Measurements from ENCODE around the gene CDC14B.

CDC14B gene

GRCh38 chr9:96513622-96514021 is 106.0 kb downstream of the CDC14B start:
- H3K9ac ChIP-seq (ENCODE audit: low read depth, low read length) = no peak overlapping the region
- ATAC-seq (ENCODE audit: insufficient read depth, low read depth) (no peak), DNase-seq (no peak)
- H4K20me1 ChIP-seq (ENCODE audit: insufficient read depth, low read length) = no peaks in the 10 kb centered on the region
- H3K27ac ChIP-seq (ENCODE audit: low read length) = no peak overlapping the region
- peaks cover 2% of the 10 kb centered on the region for H3K27me3 ChIP-seq (ENCODE audit: insufficient read depth, low read length, poor library complexity)
- TF ChIP-seq CTCF (IDR thresholded peaks at IDR 0.05; ENCODE audit: borderline replicate concordance, extremely low read depth, low read length, poor library complexity, severe bottlenecking) (no peak), EZH2 (IDR thresholded peaks at IDR 0.05; ENCODE audit: borderline replicate concordance, low read depth, low read length, severe bottlenecking) (no peak)
- no peaks in the 10 kb centered on the region for H3K9me3 ChIP-seq (ENCODE audit: insufficient read depth, low read length, severe bottlenecking)
- no peaks in the 10 kb centered on the region for H3K79me2 ChIP-seq (ENCODE audit: insufficient read depth, low read length)
- H3K4me1 ChIP-seq (ENCODE audit: insufficient read depth, low read length) = no peaks in the 10 kb centered on the region
- no peaks in the 10 kb centered on the region for H3K36me3 ChIP-seq (ENCODE audit: insufficient read depth, low read length)
- no peak overlapping the region for H2AFZ ChIP-seq (ENCODE audit: low read depth, low read length)
- H3K4me3 ChIP-seq (ENCODE audit: low read depth in 1 of 2, low read length in 2 of 2) = no peak overlapping the region
- no peak overlapping the region for H3K4me2 ChIP-seq (ENCODE audit: insufficient read depth, low read length)

DNA sequence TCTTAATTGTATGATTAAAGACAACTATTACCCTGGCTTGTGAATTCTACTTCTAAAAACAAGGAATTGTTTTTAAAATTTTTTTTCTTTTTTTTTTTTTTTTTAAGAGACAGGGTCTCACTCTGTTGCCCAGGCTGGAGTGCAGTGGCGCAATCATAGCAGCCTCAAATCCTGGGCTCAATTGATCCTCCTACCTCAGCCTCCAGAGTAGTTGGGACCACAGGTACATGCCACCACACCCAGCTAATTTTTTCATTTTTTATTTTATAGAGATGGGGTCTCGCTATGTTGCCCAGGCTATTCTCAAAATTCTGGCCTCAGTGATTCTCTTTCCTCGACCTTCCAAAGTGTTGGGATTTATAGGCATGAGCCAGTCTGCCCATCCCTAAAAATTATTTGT is 107.4 kb downstream of the CDC14B start:
- H3K27ac ChIP-seq (ENCODE audit: low read length) = no peak overlapping the region
- no peak for DNase-seq
- no peak overlapping the region for H2AFZ ChIP-seq (ENCODE audit: low read depth, low read length)
- ATAC-seq (ENCODE audit: insufficient read depth, low read depth) = no peak
- peaks cover 2% of the 10 kb centered on the region for H3K27me3 ChIP-seq (ENCODE audit: insufficient read depth, low read length, poor library complexity)
- no peak overlapping the region for H3K4me3 ChIP-seq (ENCODE audit: low read depth in 1 of 2, low read length in 2 of 2)
- no peaks in the 10 kb centered on the region for H4K20me1 ChIP-seq (ENCODE audit: insufficient read depth, low read length)
- H3K4me1 ChIP-seq (ENCODE audit: insufficient read depth, low read length) = no peaks in the 10 kb centered on the region
- H3K4me2 ChIP-seq (ENCODE audit: insufficient read depth, low read length) = no peak overlapping the region
- TF ChIP-seq CTCF (IDR thresholded peaks at IDR 0.05; ENCODE audit: borderline replicate concordance, extremely low read depth, low read length, poor library complexity, severe bottlenecking) (no peak), EZH2 (IDR thresholded peaks at IDR 0.05; ENCODE audit: borderline replicate concordance, low read depth, low read length, severe bottlenecking) (no peak)
- no peaks in the 10 kb centered on the region for H3K9me3 ChIP-seq (ENCODE audit: insufficient read depth, low read length, severe bottlenecking)
- no peak overlapping the region for H3K9ac ChIP-seq (ENCODE audit: low read depth, low read length)
- H3K79me2 ChIP-seq (ENCODE audit: insufficient read depth, low read length) = no peaks in the 10 kb centered on the region
- H3K36me3 ChIP-seq (ENCODE audit: insufficient read depth, low read length) = no peaks in the 10 kb centered on the region

GRCh38 chr9:96510258-96510657 is 109.4 kb downstream of the CDC14B start:
- ATAC-seq (ENCODE audit: insufficient read depth, low read depth) (no peak), DNase-seq (no peak)
- TF ChIP-seq EZH2 (IDR thresholded peaks at IDR 0.05; ENCODE audit: borderline replicate concordance, low read depth, low read length, severe bottlenecking) (no peak), CTCF (IDR thresholded peaks at IDR 0.05; ENCODE audit: borderline replicate concordance, extremely low read depth, low read length, poor library complexity, severe bottlenecking) (no peak)
- H3K27me3 ChIP-seq (ENCODE audit: insufficient read depth, low read length, poor library complexity) = no peaks in the 10 kb centered on the region
- no peaks in the 10 kb centered on the region for H3K4me1 ChIP-seq (ENCODE audit: insufficient read depth, low read length)
- no peak overlapping the region for H3K4me2 ChIP-seq (ENCODE audit: insufficient read depth, low read length)
- H3K36me3 ChIP-seq (ENCODE audit: insufficient read depth, low read length) = no peaks in the 10 kb centered on the region
- no peak overlapping the region for H3K4me3 ChIP-seq (ENCODE audit: low read depth in 1 of 2, low read length in 2 of 2)
- H3K79me2 ChIP-seq (ENCODE audit: insufficient read depth, low read length) = no peaks in the 10 kb centered on the region
- H3K27ac ChIP-seq (ENCODE audit: low read length) = no peak overlapping the region
- no peaks in the 10 kb centered on the region for H3K9me3 ChIP-seq (ENCODE audit: insufficient read depth, low read length, severe bottlenecking)
- no peak overlapping the region for H3K9ac ChIP-seq (ENCODE audit: low read depth, low read length)
- H2AFZ ChIP-seq (ENCODE audit: low read depth, low read length) = no peak overlapping the region
- H4K20me1 ChIP-seq (ENCODE audit: insufficient read depth, low read length) = no peaks in the 10 kb centered on the region

- Histone ChIP-seq H3K9ac (ENCODE audit: low read depth, low read length) (no peak overlapping the region), H4K20me1 (ENCODE audit: insufficient read depth, low read length) (no peaks in the 10 kb centered on the region), H3K9me3 (ENCODE audit: insufficient read depth, low read length, severe bottlenecking) (no peaks in the 10 kb centered on the region), H3K36me3 (ENCODE audit: insufficient read depth, low read length) (no peaks in the 10 kb centered on the region), H3K27me3 (ENCODE audit: insufficient read depth, low read length, poor library complexity) (no peaks in the 10 kb centered on the region), H3K4me2 (ENCODE audit: insufficient read depth, low read length) (no peak overlapping the region), H2AFZ (ENCODE audit: low read depth, low read length) (no peak overlapping the region), H3K4me1 (ENCODE audit: insufficient read depth, low read length) (no peaks in the 10 kb centered on the region), H3K79me2 (ENCODE audit: insufficient read depth, low read length) (no peaks in the 10 kb centered on the region), H3K4me3 (ENCODE audit: low read depth in 1 of 2, low read length in 2 of 2) (no peak overlapping the region), H3K27ac (ENCODE audit: low read length) (no peak overlapping the region)
- ATAC-seq (ENCODE audit: insufficient read depth, low read depth) (no peak), DNase-seq (no peak)
- TF ChIP-seq CTCF (IDR thresholded peaks at IDR 0.05; ENCODE audit: borderline replicate concordance, extremely low read depth, low read length, poor library complexity, severe bottlenecking) (no peak), EZH2 (IDR thresholded peaks at IDR 0.05; ENCODE audit: borderline replicate concordance, low read depth, low read length, severe bottlenecking) (no peak)
Measured at GRCh38 chr9:96509848-96510247, 109.8 kb downstream of the CDC14B start.
